GM20000 (cell line): ENCODE measurements around the gene BANK1.

ENCODE experiments used
- DNase-seq: peaks from one replicate; pipeline ENCODE4 v3.0.0; 2012; ENCODE audit warnings: low spot score
- TF ChIP-seq, protein P1 (sequence below): IDR thresholded peaks from 2 replicates; pipeline ENCODE4 v1.5.1; 2012; ENCODE audit warnings: mild to moderate bottlenecking, control low read depth; ENCODE audit errors: extremely low read depth, missing control alignments

BANK1 gene

GRCh38 chr4:101774807-101775206 lies 15.7 kb upstream of the BANK1 start:
- DNase-seq: no peak
- TF ChIP-seq, protein P1, sequence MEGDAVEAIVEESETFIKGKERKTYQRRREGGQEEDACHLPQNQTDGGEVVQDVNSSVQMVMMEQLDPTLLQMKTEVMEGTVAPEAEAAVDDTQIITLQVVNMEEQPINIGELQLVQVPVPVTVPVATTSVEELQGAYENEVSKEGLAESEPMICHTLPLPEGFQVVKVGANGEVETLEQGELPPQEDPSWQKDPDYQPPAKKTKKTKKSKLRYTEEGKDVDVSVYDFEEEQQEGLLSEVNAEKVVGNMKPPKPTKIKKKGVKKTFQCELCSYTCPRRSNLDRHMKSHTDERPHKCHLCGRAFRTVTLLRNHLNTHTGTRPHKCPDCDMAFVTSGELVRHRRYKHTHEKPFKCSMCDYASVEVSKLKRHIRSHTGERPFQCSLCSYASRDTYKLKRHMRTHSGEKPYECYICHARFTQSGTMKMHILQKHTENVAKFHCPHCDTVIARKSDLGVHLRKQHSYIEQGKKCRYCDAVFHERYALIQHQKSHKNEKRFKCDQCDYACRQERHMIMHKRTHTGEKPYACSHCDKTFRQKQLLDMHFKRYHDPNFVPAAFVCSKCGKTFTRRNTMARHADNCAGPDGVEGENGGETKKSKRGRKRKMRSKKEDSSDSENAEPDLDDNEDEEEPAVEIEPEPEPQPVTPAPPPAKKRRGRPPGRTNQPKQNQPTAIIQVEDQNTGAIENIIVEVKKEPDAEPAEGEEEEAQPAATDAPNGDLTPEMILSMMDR: no peak

- DNase-seq: no peak
- TF ChIP-seq, protein P1: no peak
These were observed 13.1 kb upstream of the BANK1 start for GRCh38 chr4:101777431-101777830.

- TF ChIP-seq, protein P1: no peak
- DNase-seq: no peak
These were observed 10.2 kb upstream of the BANK1 start for GRCh38 chr4:101780284-101780683.

- no peak for DNase-seq
- TF ChIP-seq, protein P1: no peak
These were observed 8.0 kb upstream of the BANK1 start for GRCh38 chr4:101782546-101782945.

DNA sequence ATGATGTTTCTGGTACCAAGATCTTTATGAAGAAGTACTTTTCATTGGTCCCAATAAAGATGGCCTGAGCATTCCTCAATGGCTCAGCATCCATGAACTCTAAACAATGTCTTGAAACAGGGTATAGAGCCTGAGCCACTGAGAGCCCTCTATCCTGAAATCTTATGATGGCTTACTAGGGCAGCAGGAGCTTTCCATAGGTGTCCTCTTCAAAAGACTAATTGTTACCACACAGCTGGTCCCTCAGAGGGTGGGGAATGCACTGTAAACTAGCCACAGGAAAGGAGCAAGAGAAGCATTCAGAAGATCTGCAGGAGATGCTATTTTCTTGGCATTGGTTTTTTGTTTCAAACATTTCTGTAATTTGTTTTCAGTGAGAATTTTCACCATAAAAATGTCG lies 5.6 kb upstream of the BANK1 start:
- DNase-seq: no peak
- TF ChIP-seq, protein P1: no peak

DNA sequence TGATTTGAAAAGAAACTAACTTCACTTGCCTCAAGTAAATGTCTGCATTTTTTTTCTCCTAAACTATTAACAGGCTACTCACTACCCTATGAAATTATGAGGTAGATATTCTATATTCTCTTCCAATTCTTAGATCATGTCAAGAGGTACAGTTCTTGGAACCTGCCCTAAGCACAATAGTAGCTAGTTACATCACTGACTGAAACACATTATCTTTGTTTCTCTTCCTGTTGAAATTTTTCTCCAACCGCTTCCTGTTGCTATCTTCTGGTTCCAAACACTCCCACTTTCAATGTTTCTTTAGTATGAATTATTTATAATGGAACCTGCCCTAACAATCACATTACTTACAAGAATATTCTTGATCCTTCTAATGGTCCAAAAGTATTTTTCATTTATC lies 5.0 kb upstream of the BANK1 start:
- no peak for DNase-seq
- TF ChIP-seq, protein P1: no peak

DNA sequence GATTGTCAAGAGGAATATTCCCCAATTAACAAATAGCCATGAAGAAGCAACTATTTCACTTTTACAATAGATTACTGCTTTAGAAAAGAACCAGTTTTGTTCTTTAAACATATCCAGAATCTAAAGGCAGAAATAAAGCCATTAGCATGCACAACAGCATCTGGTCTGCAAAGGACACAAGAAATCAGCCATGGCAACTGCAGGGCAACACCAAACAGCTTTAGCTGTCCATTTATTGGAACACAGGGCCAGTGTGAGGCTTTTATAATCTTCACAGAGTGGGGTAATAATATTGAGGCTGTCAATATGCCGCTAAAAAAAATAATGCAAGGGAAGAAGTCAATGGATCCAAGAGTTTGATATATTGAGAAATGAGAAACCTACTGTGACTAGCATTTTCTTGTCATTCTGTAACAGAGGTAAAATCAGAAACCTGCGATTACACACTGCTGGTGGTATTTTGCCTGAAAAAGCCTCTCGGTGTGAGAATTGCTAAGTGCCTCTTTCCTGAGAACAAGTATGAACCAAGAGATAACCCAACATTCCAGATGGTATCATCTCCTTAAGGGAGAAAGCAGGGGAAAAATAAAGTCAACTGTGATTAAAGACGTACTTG lies 2.7 kb upstream of the BANK1 start:
- TF ChIP-seq, protein P1: no peak
- DNase-seq: no peak

- TF ChIP-seq, protein P1: no peak
- DNase-seq: peak; percentile 20
These were observed 640 bp downstream of the BANK1 start for GRCh38 chr4:101791182-101791558.
